Fibroblast of lung (primary cell): ENCODE data around the gene EXPH5. TPM values are rescaled to one million over a fixed set of nuclear protein-coding genes. Genes with fewer than 3 reads are reported as not detected.

ENCODE experiments used
- DNase-seq, 2 donors: peaks; one replicate each; pipeline versions ENCODE4 v3.0.0 to v3.0.0-alpha.2; 2010; ENCODE audit warnings: low read depth in 2 of 2
- H2AFZ ChIP-seq: 2 replicates; pipeline ENCODE4 v1.5.1; 2012; ENCODE audit warnings: low read length, control low read depth, inconsistent platforms
- H3K27ac ChIP-seq: 2 replicates; pipeline ENCODE4 v1.5.1; 2011; ENCODE audit warnings: low read length, control low read depth; ENCODE audit not compliant: insufficient read depth
- H3K27me3 ChIP-seq: 2 replicates; pipeline ENCODE4 v1.5.1; 2011; ENCODE audit warnings: mild to moderate bottlenecking, low read length; ENCODE audit not compliant: control insufficient read depth, insufficient read depth
- H3K36me3 ChIP-seq: 2 replicates; pipeline ENCODE4 v1.5.1; 2011; ENCODE audit warnings: low read length; ENCODE audit not compliant: control insufficient read depth, insufficient read depth
- H3K4me1 ChIP-seq: 2 replicates; pipeline ENCODE4 v1.5.1; 2011; ENCODE audit warnings: low read length; ENCODE audit not compliant: control insufficient read depth, insufficient read depth; ENCODE audit errors: extremely low read depth
- H3K4me2 ChIP-seq: 2 replicates; pipeline ENCODE4 v1.5.1; 2011; ENCODE audit warnings: low read length, control low read depth; ENCODE audit not compliant: insufficient read depth; ENCODE audit errors: extremely low read depth
- H3K4me3 ChIP-seq, 4 experiments: fragments of 200-600 bp in 1 of 4; sonication (generic) in 1 of 4; replicated peaks in 1 of 4; 2 replicates each; pipeline ENCODE4 v1.5.1; 2011 to 2016; ENCODE audit warnings: low read length in 4 of 4, low read depth in 3 of 4, mild to moderate bottlenecking in 3 of 4, control low read depth in 2 of 4, inconsistent platforms in 1 of 4, mixed read lengths in 1 of 4; ENCODE audit not compliant: insufficient read depth in 1 of 4; ENCODE audit errors: control extremely low read depth in 1 of 4
- H3K79me2 ChIP-seq: 2 replicates; pipeline ENCODE4 v1.5.1; 2012; ENCODE audit warnings: mild to moderate bottlenecking, low read length, inconsistent platforms; ENCODE audit not compliant: control insufficient read depth, insufficient read depth
- H3K9ac ChIP-seq: 2 replicates; pipeline ENCODE4 v1.5.1; 2011; ENCODE audit warnings: mild to moderate bottlenecking, low read length, control low read depth; ENCODE audit not compliant: insufficient read depth
- H3K9me3 ChIP-seq: 2 replicates; pipeline ENCODE4 v1.5.1; 2012; ENCODE audit warnings: low read depth, low read length; ENCODE audit not compliant: control insufficient read depth, insufficient read depth
- H4K20me1 ChIP-seq: 2 replicates; pipeline ENCODE4 v1.5.1; 2011; ENCODE audit warnings: low read length; ENCODE audit not compliant: control insufficient read depth, insufficient read depth; ENCODE audit errors: extremely low read depth
- EZH2 ChIP-seq: IDR thresholded peaks from 2 replicates; pipeline ENCODE4 v1.5.1; 2012; ENCODE audit warnings: low read length, control low read depth, mild to moderate bottlenecking; ENCODE audit errors: missing control alignments
- polyA plus RNA-seq, 2 donors: library from polyadenylated mRNA; depleted of rRNA in 1 of 2; stranded (reverse) in 1 of 2; unstranded in 1 of 2; fragments of >200 nt; gene quantifications; 2 replicates each; pipeline ENCODE4 v1.2.1, GENCODE V29; 2011 to 2012; ENCODE audit warnings: missing spikeins in 1 of 2
- total RNA-seq: library from RNA; depleted of rRNA; stranded (reverse); fragments of >200 nt; gene quantifications from 2 replicates; pipeline ENCODE4 v1.2.1, GENCODE V29; 2014
- TF ChIP-seq, protein P1 (sequence below), 2 donors: IDR thresholded peaks in 1 of 2; conservative IDR thresholded peaks in 1 of 2; 1 replicate in 1 of 2; 2 replicates in 1 of 2; pipeline ENCODE4 v1.5.1; 2011 to 2012; ENCODE audit warnings: low read length in 2 of 2, control low read depth in 1 of 2, inconsistent platforms in 1 of 2, low read depth in 1 of 2, mild to moderate bottlenecking in 1 of 2

The EXPH5 gene
- total and polyA plus RNA-seq, 2 donors (not counting 1 experiment from before 2014, with no cell fraction given) = 2.9 to 11.2 TPM

DNA sequence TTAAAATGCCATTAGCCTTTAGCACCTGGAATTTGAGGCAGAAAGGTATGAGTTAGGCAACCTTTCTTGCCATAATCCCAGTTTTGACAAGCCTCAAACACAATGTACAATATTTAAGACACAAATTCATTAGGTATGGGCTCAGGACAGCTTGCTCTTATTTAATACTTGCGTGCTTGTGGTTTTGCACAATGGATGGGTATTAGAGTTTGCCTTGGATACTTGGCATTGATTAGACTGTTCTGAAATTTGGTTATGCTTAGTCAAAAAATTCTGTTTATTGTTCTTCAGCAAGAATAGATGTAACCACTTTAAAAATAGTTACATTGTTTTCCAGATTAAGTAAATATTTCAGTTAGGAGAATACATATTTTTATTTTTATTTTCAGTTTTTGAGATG, 120.9 kb downstream of the EXPH5 start:
- no peak overlapping the region for H3K27ac ChIP-seq
- no peaks in the 10 kb centered on the region for H3K9me3 ChIP-seq
- no peak for DNase-seq
- H3K4me2 ChIP-seq = no peak overlapping the region
- no peaks in the 10 kb centered on the region for H3K79me2 ChIP-seq
- no peaks in the 10 kb centered on the region for H3K27me3 ChIP-seq
- H2AFZ ChIP-seq = no peak overlapping the region
- H3K36me3 ChIP-seq = peaks cover 2% of the 10 kb centered on the region
- TF ChIP-seq EZH2 = no peak
- TF ChIP-seq, protein P1, sequence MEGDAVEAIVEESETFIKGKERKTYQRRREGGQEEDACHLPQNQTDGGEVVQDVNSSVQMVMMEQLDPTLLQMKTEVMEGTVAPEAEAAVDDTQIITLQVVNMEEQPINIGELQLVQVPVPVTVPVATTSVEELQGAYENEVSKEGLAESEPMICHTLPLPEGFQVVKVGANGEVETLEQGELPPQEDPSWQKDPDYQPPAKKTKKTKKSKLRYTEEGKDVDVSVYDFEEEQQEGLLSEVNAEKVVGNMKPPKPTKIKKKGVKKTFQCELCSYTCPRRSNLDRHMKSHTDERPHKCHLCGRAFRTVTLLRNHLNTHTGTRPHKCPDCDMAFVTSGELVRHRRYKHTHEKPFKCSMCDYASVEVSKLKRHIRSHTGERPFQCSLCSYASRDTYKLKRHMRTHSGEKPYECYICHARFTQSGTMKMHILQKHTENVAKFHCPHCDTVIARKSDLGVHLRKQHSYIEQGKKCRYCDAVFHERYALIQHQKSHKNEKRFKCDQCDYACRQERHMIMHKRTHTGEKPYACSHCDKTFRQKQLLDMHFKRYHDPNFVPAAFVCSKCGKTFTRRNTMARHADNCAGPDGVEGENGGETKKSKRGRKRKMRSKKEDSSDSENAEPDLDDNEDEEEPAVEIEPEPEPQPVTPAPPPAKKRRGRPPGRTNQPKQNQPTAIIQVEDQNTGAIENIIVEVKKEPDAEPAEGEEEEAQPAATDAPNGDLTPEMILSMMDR (conservative IDR thresholded peaks at IDR 0.05 in 1 of 2, IDR thresholded peaks at IDR 0.05 in 1 of 2; ENCODE audit: low read depth in 1 of 2, low read length in 2 of 2) = no peak
- no peaks in the 10 kb centered on the region for H4K20me1 ChIP-seq
- no peak overlapping the region for H3K9ac ChIP-seq
- H3K4me3 ChIP-seq = no peak overlapping the region
- H3K4me1 ChIP-seq = no peaks in the 10 kb centered on the region

DNA sequence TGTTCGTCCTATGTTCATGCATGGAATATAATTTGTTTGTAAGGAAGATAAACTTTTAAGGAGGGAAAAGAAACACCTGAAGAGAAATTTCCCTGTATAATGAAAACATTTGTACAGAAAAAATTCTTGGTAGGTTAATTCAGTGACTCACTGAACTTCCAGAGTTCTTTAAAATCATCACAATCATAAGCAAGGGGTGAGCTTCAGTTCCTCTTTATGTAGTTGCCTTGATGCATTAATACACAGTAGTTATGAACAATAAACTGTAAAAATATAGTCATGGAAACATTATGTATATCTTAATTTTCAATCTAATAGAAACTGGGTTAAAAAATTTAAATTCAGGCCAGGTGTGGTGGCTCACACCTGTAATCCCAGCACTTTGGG, 125.1 kb downstream of the EXPH5 start:
- H2AFZ ChIP-seq = peak overlapping the region; percentile 55
- H3K79me2 ChIP-seq = no peaks in the 10 kb centered on the region
- TF ChIP-seq, protein P1 (conservative IDR thresholded peaks at IDR 0.05 in 1 of 2, IDR thresholded peaks at IDR 0.05 in 1 of 2; ENCODE audit: low read depth in 1 of 2, low read length in 2 of 2) = no peak
- no peak for TF ChIP-seq EZH2
- DNase-seq = no peak
- H3K27me3 ChIP-seq = no peaks in the 10 kb centered on the region
- H3K4me2 ChIP-seq = peak overlapping the region; percentile 83
- no peaks in the 10 kb centered on the region for H4K20me1 ChIP-seq
- peaks cover 2% of the 10 kb centered on the region for H3K36me3 ChIP-seq
- H3K27ac ChIP-seq = peak overlapping the region; percentile 97
- H3K9me3 ChIP-seq = no peaks in the 10 kb centered on the region
- H3K4me1 ChIP-seq = no peaks in the 10 kb centered on the region
- H3K9ac ChIP-seq = no peak overlapping the region
- no peak overlapping the region for H3K4me3 ChIP-seq

DNA sequence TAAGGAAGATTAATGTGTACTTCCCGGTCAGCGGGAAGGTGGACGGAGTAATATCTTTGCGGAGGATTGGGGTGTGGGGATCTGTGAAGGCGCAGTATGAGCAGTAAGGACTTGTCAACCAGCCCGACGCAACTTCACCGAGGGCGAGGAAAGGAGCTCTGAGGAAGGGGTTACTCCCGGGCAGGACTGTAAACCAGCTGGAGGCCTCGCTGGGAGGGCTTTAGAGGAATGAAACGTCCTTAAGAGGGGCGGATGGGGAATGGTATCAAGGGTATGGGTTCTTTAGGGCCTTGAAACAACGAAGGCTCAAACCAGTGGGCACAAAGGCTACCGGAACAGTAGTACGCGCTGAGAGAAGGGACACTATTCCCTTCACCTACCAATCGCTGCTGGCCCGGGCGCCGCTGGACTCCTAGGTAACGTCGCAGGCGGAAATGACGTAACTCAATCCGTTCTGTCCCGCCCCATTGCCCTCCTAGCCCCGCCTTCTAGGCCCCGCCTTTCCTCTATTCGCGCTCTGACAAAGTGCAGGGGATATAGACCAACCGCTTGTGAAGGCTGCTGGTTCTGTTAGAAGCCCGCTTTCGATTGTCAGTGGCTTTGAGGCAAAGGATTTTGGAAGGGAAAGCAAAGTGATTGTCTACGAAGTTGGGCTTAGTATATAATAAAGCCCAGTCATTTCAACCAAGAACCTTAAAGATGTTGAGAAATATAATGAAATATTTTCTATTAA, 126.3 kb downstream of the EXPH5 start, which contains the start of gene C11orf65:
TSS of gene C11orf65 (minus strand) at position 439 of the 733 bp plus-strand sequence. CDS start 5,970 bp downstream, outside the sequence.
- H2AFZ ChIP-seq = peak within 1 kb of the TSS; percentile 83
- peak within 1 kb of the TSS; percentile 83 for H3K4me2 ChIP-seq
- no peaks in the 10 kb centered on the region for H3K27me3 ChIP-seq
- TF ChIP-seq EZH2 = no peak
- TF ChIP-seq, protein P1 (conservative IDR thresholded peaks at IDR 0.05 in 1 of 2, IDR thresholded peaks at IDR 0.05 in 1 of 2; ENCODE audit: low read depth in 1 of 2, low read length in 2 of 2) = no peak
- H3K4me1 ChIP-seq = no peaks in the 10 kb centered on the region
- no peaks in the 10 kb centered on the region for H3K9me3 ChIP-seq
- H4K20me1 ChIP-seq = no peaks in the 10 kb centered on the region
- peak within 1 kb of the TSS; percentile 97 for H3K27ac ChIP-seq
- H3K4me3 ChIP-seq = peak within 1 kb of the TSS; percentile 58 to 75 (median 71)
- H3K9ac ChIP-seq = peak within 1 kb of the TSS; percentile 80
- H3K79me2 ChIP-seq = no peaks in the 10 kb centered on the region
- peak; percentile 95 to 97 for DNase-seq
- H3K36me3 ChIP-seq = no peaks in the 10 kb centered on the region
